ENCODE data around the gene DIAPH1. TPM values are rescaled to one million over a fixed set of nuclear protein-coding genes. Genes with fewer than 3 reads are reported as not detected.
A peak's percentile ranks its signal among the peaks of the same experiment; 100 is the strongest.

DIAPH1 gene
- total RNA-seq, 1 experiment from 2014 or later: 117 TPM

- DNase-seq: no peak
- no peak overlapping the region for H4K8ac ChIP-seq (replicated peaks; ENCODE audit: insufficient read length, low read depth, low read length)
- H3K9ac ChIP-seq (ENCODE audit: extremely low read depth, insufficient read length, low read length): no peak overlapping the region
- Mint-ChIP-seq H3K27ac (peak overlapping the region in 1 of 3 experiments; percentile 92; a peak in 2 of 7 replicates), H3K4me1 (peaks cover 30 to 42% of the 10 kb centered on the region in 2 experiments), H3K36me3 (ENCODE audit: insufficient read depth in 1 of 3, low read depth in 3 of 3) (peaks cover 23 to 57% (median 36%) of the 10 kb centered on the region in 3 experiments), H3K4me3 (peak overlapping the region in 1 of 2 experiments; percentile 18; a peak in 2 of 5 replicates), H3K9me3 (no peaks in the 10 kb centered on the region; a peak in 1 of 5 replicates), H3K27me3 (ENCODE audit: low read depth) (peaks cover 3% of the 10 kb centered on the region; the same call in 1 of the 2 replicates)
- no peak overlapping the region for H4K91ac ChIP-seq (ENCODE audit: insufficient read length, low read depth, low read length)
- H2BK120ac ChIP-seq (ENCODE audit: low read depth, low read length, poor library complexity, severe bottlenecking): no peak overlapping the region
- H4K5ac ChIP-seq (ENCODE audit: insufficient read length, low read depth, low read length): no peak overlapping the region
- H3K79me1 ChIP-seq (ENCODE audit: insufficient read depth, low read depth, low read length, poor library complexity, severe bottlenecking): no peaks in the 10 kb centered on the region
- H3K27ac ChIP-seq (ENCODE audit: insufficient read length, low read depth, low read length): no peak overlapping the region
- no peak overlapping the region for H3K4ac ChIP-seq (ENCODE audit: low read depth, low read length)
- H2BK20ac ChIP-seq (ENCODE audit: low read depth, low read length, poor library complexity, severe bottlenecking): no peak overlapping the region
- no peak overlapping the region for H3K14ac ChIP-seq (ENCODE audit: insufficient read depth, low read length)
- H3K18ac ChIP-seq (ENCODE audit: insufficient read length, low read depth, low read length): no peak overlapping the region
- H3K27me3 ChIP-seq (ENCODE audit: insufficient read depth, low read length): no peaks in the 10 kb centered on the region
- no peaks in the 10 kb centered on the region for H3K79me2 ChIP-seq (ENCODE audit: insufficient read depth, low read length)
- no peaks in the 10 kb centered on the region for H4K20me1 ChIP-seq (ENCODE audit: control insufficient read depth, insufficient read depth, insufficient read length)
- H2BK15ac ChIP-seq (ENCODE audit: low read depth, low read length): no peak overlapping the region
- H3K4me2 ChIP-seq (ENCODE audit: insufficient read depth, insufficient read length, low read length): no peak overlapping the region
- peaks cover 17% of the 10 kb centered on the region for H3K23me2 ChIP-seq (ENCODE audit: insufficient read length, low read depth, low read length, poor library complexity, severe bottlenecking)
- H3K23ac ChIP-seq (ENCODE audit: insufficient read length, low read depth, low read length): no peak overlapping the region
- H2AFZ ChIP-seq (ENCODE audit: low read length): no peak overlapping the region
- no peak overlapping the region for H2BK12ac ChIP-seq (ENCODE audit: insufficient read length, low read depth, low read length)
- H3K56ac ChIP-seq (ENCODE audit: insufficient read length, low read depth, low read length): no peak overlapping the region
- no peak overlapping the region for H3T11ph ChIP-seq (ENCODE audit: low read length)
- no peaks in the 10 kb centered on the region for H3K9me3 ChIP-seq (ENCODE audit: control insufficient read depth, low read depth, low read length)
- no peak for TF ChIP-seq CTCF (conservative IDR thresholded peaks at IDR 0.05)
- H3K4me1 ChIP-seq (ENCODE audit: insufficient read depth, low read length): no peaks in the 10 kb centered on the region; the same call in 1 of the 2 replicates
- H2BK5ac ChIP-seq (ENCODE audit: insufficient read length, low read length): no peak overlapping the region
- no CpG with 5 or more reads among the region's 3 CpGs for whole genome bisulfite sequencing (ENCODE audit: extremely low coverage, insufficient read length, low lambda C conversion rate)
- no peak overlapping the region for H2AK5ac ChIP-seq (ENCODE audit: insufficient read length, low read length)
These were observed 103.7 kb downstream of the DIAPH1 start for GRCh38 chr5:141515141-141515540.

Data from H9 (cell line).